ENCODE results near the gene AKAP13.
"Not testable (repeated sequence)": the region's sequence is repeated elsewhere in the genome, so short reads cannot be mapped to it uniquely, and the experiment has no call there.

AKAP13 gene

GRCh38 chr15:85625166-85625830, 244.9 kb downstream of the AKAP13 start:
- DNase-seq (ENCODE audit: low spot score): no peak

- DNase-seq (ENCODE audit: low spot score): no peak
Observed at GRCh38 chr15:85625856-85626255, 245.5 kb downstream of the AKAP13 start.

- DNase-seq (ENCODE audit: low spot score): no peak
Observed at GRCh38 chr15:85627213-85627935, 247.0 kb downstream of the AKAP13 start.

- no peak for DNase-seq (ENCODE audit: low spot score)
Observed at GRCh38 chr15:85630311-85630710, 249.9 kb downstream of the AKAP13 start.

GRCh38 chr15:85631018-85631417, 250.6 kb downstream of the AKAP13 start:
- DNase-seq (ENCODE audit: low spot score): no peak

GRCh38 chr15:85632014-85632413, 251.6 kb downstream of the AKAP13 start:
- no peak for DNase-seq (ENCODE audit: low spot score)

- no peak for DNase-seq (ENCODE audit: low spot score)
Observed at GRCh38 chr15:85633859-85634258, 253.5 kb downstream of the AKAP13 start.

- DNase-seq (ENCODE audit: low spot score): no peak
Observed at GRCh38 chr15:85636351-85636750, 255.9 kb downstream of the AKAP13 start.

- DNase-seq (ENCODE audit: low spot score): no peak
Observed at GRCh38 chr15:85639752-85640381, 259.5 kb downstream of the AKAP13 start.

GRCh38 chr15:85642065-85642692, 261.8 kb downstream of the AKAP13 start:
- DNase-seq (ENCODE audit: low spot score): no peak

- DNase-seq (ENCODE audit: low spot score): no peak
Observed at GRCh38 chr15:85642693-85643066, 262.3 kb downstream of the AKAP13 start.

- no peak for DNase-seq (ENCODE audit: low spot score)
Observed at GRCh38 chr15:85646538-85647091, 266.2 kb downstream of the AKAP13 start.

- peak; percentile 15 for DNase-seq (ENCODE audit: low spot score)
Observed at GRCh38 chr15:85649372-85649771, 269.0 kb downstream of the AKAP13 start.

- no peak for DNase-seq (ENCODE audit: low spot score)
Observed at GRCh38 chr15:85651548-85651947, 271.1 kb downstream of the AKAP13 start.

- no peak for DNase-seq (ENCODE audit: low spot score)
Observed at GRCh38 chr15:85652457-85652856, 272.1 kb downstream of the AKAP13 start.

- no peak for DNase-seq (ENCODE audit: low spot score)
Observed at GRCh38 chr15:85657132-85657531, 276.7 kb downstream of the AKAP13 start.

- DNase-seq (ENCODE audit: low spot score): no peak
Observed at GRCh38 chr15:85658816-85659215, 278.4 kb downstream of the AKAP13 start.

- no peak for DNase-seq (ENCODE audit: low spot score)
Observed at GRCh38 chr15:85661859-85662258, 281.5 kb downstream of the AKAP13 start.

- not testable (repeated sequence) for DNase-seq (ENCODE audit: low spot score)
Observed at GRCh38 chr15:85665677-85666076, 285.3 kb downstream of the AKAP13 start.

- DNase-seq (ENCODE audit: low spot score): peak; percentile 50
Observed at GRCh38 chr15:85667491-85668424, 287.4 kb downstream of the AKAP13 start.

GRCh38 chr15:85671156-85671555, 290.8 kb downstream of the AKAP13 start:
- DNase-seq (ENCODE audit: low spot score): no peak
